HEK293 (cell line): ENCODE results near the gene TNFSF13.

Source experiments
- CTCF ChIA-PET: fragments of 350-600 bp; formaldehyde crosslinking; extraction: SDS; loops from one replicate; lab custom pipeline; 2021; ENCODE audit warnings: antibody characterized with exemption; lab: Yijun Ruan, JAX
- POLR2A ChIA-PET: fragments of 300-600 bp; formaldehyde crosslinking; extraction: SDS; loops from one replicate; lab custom pipeline; 2020; ENCODE audit warnings: antibody characterized with exemption, inconsistent platforms; lab: Yijun Ruan, JAX
- H3K27ac ChIP-seq: fragments of 200-500 bp; sonication (Bioruptor generic); 2 replicates; pipeline ENCODE4 v1.5.1; 2014; ENCODE audit warnings: low read depth, low read length, control low read depth, inconsistent platforms; ENCODE audit errors: extremely low read depth
- H3K36me3 ChIP-seq, 2 experiments: fragments of 200-500 bp in 1 of 2; sonication (Bioruptor generic) in 1 of 2; 1 replicate in 1 of 2; 2 replicates in 1 of 2; pipeline ENCODE4 v1.5.1; 2014 to 2017; ENCODE audit warnings: inconsistent platforms in 2 of 2, low read length in 2 of 2; ENCODE audit not compliant: control insufficient read depth in 2 of 2, insufficient read depth in 1 of 2
- H3K4me1 ChIP-seq: fragments of 200-500 bp; sonication (Bioruptor generic); 2 replicates; pipeline ENCODE4 v1.5.1; 2014; ENCODE audit warnings: mild to moderate bottlenecking, low read length, inconsistent platforms; ENCODE audit not compliant: control insufficient read depth, insufficient read depth
- H3K4me3 ChIP-seq: 2 replicates; pipeline ENCODE4 v1.5.1; 2011; ENCODE audit warnings: low read depth, mild to moderate bottlenecking, control low read depth, low read length, moderate library complexity
- H3K9me3 ChIP-seq: fragments of 200-500 bp; sonication (Bioruptor generic); 2 replicates; pipeline ENCODE4 v1.5.1; 2014; ENCODE audit warnings: low read depth, low read length, inconsistent platforms; ENCODE audit not compliant: control insufficient read depth, insufficient read depth
- BCL11A ChIP-seq: fragments of 450-650 bp; formaldehyde crosslinking; IDR thresholded peaks from 2 replicates; pipeline ENCODE4 v1.5.1; 2016; ENCODE audit warnings: low read depth, missing biosample characterization, missing genetic modification characterization
- KLF17 ChIP-seq: fragments of 450-650 bp; formaldehyde crosslinking; IDR thresholded peaks from 2 replicates; pipeline ENCODE4 v1.5.1; 2016; ENCODE audit warnings: missing biosample characterization, missing genetic modification characterization
- MEIS1 ChIP-seq: sonication (generic); formaldehyde crosslinking; IDR thresholded peaks from 2 replicates; pipeline ENCODE4 v1.8.1; 2022; ENCODE audit warnings: missing genetic modification reagents, mild to moderate bottlenecking, borderline replicate concordance
- MZF1 ChIP-seq: fragments of 450-650 bp; formaldehyde crosslinking; IDR thresholded peaks from 2 replicates; pipeline ENCODE4 v1.5.1; 2017; ENCODE audit warnings: missing biosample characterization, missing genetic modification characterization, borderline replicate concordance
- YY1 ChIP-seq: fragments of 450-650 bp; formaldehyde crosslinking; IDR thresholded peaks from 2 replicates; pipeline ENCODE4 v1.5.1; 2018; ENCODE audit warnings: missing biosample characterization, missing genetic modification characterization
- ZBTB10 ChIP-seq: fragments of 450-650 bp; formaldehyde crosslinking; IDR thresholded peaks from 2 replicates; pipeline ENCODE4 v1.5.1; 2016; ENCODE audit warnings: missing biosample characterization, missing genetic modification characterization
- ZNF211 ChIP-seq: fragments of 450-650 bp; formaldehyde crosslinking; IDR thresholded peaks from 2 replicates; pipeline ENCODE4 v1.5.1; 2016; ENCODE audit warnings: low read depth, missing biosample characterization, missing genetic modification characterization
- ZNF26 ChIP-seq: fragments of 450-650 bp; formaldehyde crosslinking; IDR thresholded peaks from 2 replicates; pipeline ENCODE4 v1.5.1; 2016; ENCODE audit warnings: missing biosample characterization, missing genetic modification characterization
- ZNF510 ChIP-seq: fragments of 450-650 bp; formaldehyde crosslinking; IDR thresholded peaks from 2 replicates; pipeline ENCODE4 v1.5.1; 2018; ENCODE audit warnings: mild to moderate bottlenecking, missing genetic modification characterization, missing biosample characterization; ENCODE audit not compliant: insufficient replicate concordance
- ZNF600 ChIP-seq: fragments of 450-650 bp; formaldehyde crosslinking; IDR thresholded peaks from 2 replicates; pipeline ENCODE4 v1.5.1; 2016; ENCODE audit warnings: missing biosample characterization, missing genetic modification characterization
- TF ChIP-seq, protein P1 (sequence below): fragments of 450-650 bp; formaldehyde crosslinking; IDR thresholded peaks from 2 replicates; pipeline ENCODE4 v1.5.1; 2017; ENCODE audit warnings: missing biosample characterization, missing genetic modification characterization
- TF ChIP-seq, protein P2 (sequence below): fragments of 450-650 bp; formaldehyde crosslinking; IDR thresholded peaks from 2 replicates; pipeline ENCODE4 v1.5.1; 2016; ENCODE audit warnings: missing biosample characterization, missing genetic modification characterization
- TF ChIP-seq, protein P3 (sequence below): fragments of 450-650 bp; formaldehyde crosslinking; IDR thresholded peaks from 2 replicates; pipeline ENCODE4 v1.5.1; 2016; ENCODE audit warnings: missing biosample characterization, missing genetic modification characterization
- TF ChIP-seq, protein P4 (sequence below): fragments of 450-650 bp; formaldehyde crosslinking; conservative IDR thresholded peaks from 2 replicates; pipeline ENCODE4 v1.5.1; 2016; ENCODE audit warnings: low read depth, missing biosample characterization, missing genetic modification characterization
- TF ChIP-seq, protein P5 (sequence below): fragments of 450-650 bp; formaldehyde crosslinking; IDR thresholded peaks from 2 replicates; pipeline ENCODE4 v1.5.1; 2016; ENCODE audit warnings: missing biosample characterization, missing genetic modification characterization, borderline replicate concordance

TNFSF13 gene

GRCh38 chr17:7592422-7593021 lies 34.0 kb downstream of the TNFSF13 start:
- Histone ChIP-seq H3K27ac (no peak overlapping the region), H3K9me3 (no peaks in the 10 kb centered on the region), H3K4me1 (no peaks in the 10 kb centered on the region; the same call in 1 of the 2 replicates), H3K4me3 (no peak overlapping the region), H3K36me3 (peaks cover 61 to 98% of the 10 kb centered on the region in 2 experiments)
- TF ChIP-seq KLF17 (tag by site-specific recombination) (no peak), YY1 (no peak), MEIS1 (no peak), ZNF510 (no peak), BCL11A (tag by site-specific recombination) (no peak), ZBTB10 (no peak), MZF1 (tag by site-specific recombination) (no peak), ZNF211 (tag by site-specific recombination) (no peak), ZNF600 (tag by site-specific recombination) (no peak), ZNF26 (tag by site-specific recombination) (no peak)
- TF ChIP-seq, protein P1, sequence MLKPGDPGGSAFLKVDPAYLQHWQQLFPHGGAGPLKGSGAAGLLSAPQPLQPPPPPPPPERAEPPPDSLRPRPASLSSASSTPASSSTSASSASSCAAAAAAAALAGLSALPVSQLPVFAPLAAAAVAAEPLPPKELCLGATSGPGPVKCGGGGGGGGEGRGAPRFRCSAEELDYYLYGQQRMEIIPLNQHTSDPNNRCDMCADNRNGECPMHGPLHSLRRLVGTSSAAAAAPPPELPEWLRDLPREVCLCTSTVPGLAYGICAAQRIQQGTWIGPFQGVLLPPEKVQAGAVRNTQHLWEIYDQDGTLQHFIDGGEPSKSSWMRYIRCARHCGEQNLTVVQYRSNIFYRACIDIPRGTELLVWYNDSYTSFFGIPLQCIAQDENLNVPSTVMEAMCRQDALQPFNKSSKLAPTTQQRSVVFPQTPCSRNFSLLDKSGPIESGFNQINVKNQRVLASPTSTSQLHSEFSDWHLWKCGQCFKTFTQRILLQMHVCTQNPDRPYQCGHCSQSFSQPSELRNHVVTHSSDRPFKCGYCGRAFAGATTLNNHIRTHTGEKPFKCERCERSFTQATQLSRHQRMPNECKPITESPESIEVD (tag by site-specific recombination): no peak
- TF ChIP-seq, protein P2, sequence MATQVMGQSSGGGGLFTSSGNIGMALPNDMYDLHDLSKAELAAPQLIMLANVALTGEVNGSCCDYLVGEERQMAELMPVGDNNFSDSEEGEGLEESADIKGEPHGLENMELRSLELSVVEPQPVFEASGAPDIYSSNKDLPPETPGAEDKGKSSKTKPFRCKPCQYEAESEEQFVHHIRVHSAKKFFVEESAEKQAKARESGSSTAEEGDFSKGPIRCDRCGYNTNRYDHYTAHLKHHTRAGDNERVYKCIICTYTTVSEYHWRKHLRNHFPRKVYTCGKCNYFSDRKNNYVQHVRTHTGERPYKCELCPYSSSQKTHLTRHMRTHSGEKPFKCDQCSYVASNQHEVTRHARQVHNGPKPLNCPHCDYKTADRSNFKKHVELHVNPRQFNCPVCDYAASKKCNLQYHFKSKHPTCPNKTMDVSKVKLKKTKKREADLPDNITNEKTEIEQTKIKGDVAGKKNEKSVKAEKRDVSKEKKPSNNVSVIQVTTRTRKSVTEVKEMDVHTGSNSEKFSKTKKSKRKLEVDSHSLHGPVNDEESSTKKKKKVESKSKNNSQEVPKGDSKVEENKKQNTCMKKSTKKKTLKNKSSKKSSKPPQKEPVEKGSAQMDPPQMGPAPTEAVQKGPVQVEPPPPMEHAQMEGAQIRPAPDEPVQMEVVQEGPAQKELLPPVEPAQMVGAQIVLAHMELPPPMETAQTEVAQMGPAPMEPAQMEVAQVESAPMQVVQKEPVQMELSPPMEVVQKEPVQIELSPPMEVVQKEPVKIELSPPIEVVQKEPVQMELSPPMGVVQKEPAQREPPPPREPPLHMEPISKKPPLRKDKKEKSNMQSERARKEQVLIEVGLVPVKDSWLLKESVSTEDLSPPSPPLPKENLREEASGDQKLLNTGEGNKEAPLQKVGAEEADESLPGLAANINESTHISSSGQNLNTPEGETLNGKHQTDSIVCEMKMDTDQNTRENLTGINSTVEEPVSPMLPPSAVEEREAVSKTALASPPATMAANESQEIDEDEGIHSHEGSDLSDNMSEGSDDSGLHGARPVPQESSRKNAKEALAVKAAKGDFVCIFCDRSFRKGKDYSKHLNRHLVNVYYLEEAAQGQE: no peak
- TF ChIP-seq, protein P3, sequence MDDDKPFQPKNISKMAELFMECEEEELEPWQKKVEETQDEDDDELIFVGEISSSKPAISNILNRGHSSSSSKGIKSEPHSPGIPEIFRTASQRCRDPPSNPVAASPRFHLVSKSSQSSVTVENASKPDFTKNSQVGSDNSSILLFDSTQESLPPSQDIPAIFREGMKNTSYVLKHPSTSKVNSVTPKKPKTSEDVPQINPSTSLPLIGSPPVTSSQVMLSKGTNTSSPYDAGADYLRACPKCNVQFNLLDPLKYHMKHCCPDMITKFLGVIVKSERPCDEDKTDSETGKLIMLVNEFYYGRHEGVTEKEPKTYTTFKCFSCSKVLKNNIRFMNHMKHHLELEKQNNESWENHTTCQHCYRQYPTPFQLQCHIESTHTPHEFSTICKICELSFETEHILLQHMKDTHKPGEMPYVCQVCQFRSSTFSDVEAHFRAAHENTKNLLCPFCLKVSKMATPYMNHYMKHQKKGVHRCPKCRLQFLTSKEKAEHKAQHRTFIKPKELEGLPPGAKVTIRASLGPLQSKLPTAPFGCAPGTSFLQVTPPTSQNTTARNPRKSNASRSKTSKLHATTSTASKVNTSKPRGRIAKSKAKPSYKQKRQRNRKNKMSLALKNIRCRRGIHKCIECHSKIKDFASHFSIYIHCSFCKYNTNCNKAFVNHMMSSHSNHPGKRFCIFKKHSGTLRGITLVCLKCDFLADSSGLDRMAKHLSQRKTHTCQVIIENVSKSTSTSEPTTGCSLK: no peak
- TF ChIP-seq, protein P4, sequence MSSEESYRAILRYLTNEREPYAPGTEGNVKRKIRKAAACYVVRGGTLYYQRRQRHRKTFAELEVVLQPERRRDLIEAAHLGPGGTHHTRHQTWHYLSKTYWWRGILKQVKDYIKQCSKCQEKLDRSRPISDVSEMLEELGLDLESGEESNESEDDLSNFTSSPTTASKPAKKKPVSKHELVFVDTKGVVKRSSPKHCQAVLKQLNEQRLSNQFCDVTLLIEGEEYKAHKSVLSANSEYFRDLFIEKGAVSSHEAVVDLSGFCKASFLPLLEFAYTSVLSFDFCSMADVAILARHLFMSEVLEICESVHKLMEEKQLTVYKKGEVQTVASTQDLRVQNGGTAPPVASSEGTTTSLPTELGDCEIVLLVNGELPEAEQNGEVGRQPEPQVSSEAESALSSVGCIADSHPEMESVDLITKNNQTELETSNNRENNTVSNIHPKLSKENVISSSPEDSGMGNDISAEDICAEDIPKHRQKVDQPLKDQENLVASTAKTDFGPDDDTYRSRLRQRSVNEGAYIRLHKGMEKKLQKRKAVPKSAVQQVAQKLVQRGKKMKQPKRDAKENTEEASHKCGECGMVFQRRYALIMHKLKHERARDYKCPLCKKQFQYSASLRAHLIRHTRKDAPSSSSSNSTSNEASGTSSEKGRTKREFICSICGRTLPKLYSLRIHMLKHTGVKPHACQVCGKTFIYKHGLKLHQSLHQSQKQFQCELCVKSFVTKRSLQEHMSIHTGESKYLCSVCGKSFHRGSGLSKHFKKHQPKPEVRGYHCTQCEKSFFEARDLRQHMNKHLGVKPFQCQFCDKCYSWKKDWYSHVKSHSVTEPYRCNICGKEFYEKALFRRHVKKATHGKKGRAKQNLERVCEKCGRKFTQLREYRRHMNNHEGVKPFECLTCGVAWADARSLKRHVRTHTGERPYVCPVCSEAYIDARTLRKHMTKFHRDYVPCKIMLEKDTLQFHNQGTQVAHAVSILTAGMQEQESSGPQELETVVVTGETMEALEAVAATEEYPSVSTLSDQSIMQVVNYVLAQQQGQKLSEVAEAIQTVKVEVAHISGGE (tag by site-specific recombination): no peak
- TF ChIP-seq, protein P5, sequence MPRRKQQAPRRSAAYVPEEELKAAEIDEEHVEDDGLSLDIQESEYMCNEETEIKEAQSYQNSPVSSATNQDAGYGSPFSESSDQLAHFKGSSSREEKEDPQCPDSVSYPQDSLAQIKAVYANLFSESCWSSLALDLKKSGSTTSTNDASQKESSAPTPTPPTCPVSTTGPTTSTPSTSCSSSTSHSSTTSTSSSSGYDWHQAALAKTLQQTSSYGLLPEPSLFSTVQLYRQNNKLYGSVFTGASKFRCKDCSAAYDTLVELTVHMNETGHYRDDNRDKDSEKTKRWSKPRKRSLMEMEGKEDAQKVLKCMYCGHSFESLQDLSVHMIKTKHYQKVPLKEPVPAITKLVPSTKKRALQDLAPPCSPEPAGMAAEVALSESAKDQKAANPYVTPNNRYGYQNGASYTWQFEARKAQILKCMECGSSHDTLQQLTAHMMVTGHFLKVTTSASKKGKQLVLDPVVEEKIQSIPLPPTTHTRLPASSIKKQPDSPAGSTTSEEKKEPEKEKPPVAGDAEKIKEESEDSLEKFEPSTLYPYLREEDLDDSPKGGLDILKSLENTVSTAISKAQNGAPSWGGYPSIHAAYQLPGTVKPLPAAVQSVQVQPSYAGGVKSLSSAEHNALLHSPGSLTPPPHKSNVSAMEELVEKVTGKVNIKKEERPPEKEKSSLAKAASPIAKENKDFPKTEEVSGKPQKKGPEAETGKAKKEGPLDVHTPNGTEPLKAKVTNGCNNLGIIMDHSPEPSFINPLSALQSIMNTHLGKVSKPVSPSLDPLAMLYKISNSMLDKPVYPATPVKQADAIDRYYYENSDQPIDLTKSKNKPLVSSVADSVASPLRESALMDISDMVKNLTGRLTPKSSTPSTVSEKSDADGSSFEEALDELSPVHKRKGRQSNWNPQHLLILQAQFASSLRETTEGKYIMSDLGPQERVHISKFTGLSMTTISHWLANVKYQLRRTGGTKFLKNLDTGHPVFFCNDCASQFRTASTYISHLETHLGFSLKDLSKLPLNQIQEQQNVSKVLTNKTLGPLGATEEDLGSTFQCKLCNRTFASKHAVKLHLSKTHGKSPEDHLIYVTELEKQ (tag by site-specific recombination): no peak
- ChIA-PET POLR2A (interaction anchor here (1.3 to 3.0 kb wide), 4 partner anchors 9 to 95 kb away, joined by 3 to 9 read pairs (median 6); partner anchors contain the start of genes FXR2, MPDU1 and TP53), CTCF (interaction anchor here (0.7 kb wide), 1 partner anchor 94 kb away, joined by 3 read pairs; no protein-coding TSS in a partner anchor)
